Kidney (tissue), 14 donors: Measurements from ENCODE around the gene OR10H2. TPM values are rescaled to one million over a fixed set of nuclear protein-coding genes. Genes with fewer than 3 reads are reported as not detected.

Experiments used
- DNase-seq, 5 donors: peaks; one replicate each; pipeline ENCODE4 v3.0.0-alpha.2; 2013 to 2020
- FAIRE-seq: peaks from 2 replicates; lab custom pipeline; 2012; peaks lifted over from hg19 to GRCh38; lab: Jason Lieb, UNC
- H3K27ac ChIP-seq, 2 donors: one replicate each; pipeline ENCODE4 v1.7.0; 2013; ENCODE audit warnings: low read depth in 2 of 2, low read length in 2 of 2, inconsistent platforms in 1 of 2
- H3K27me3 ChIP-seq: one replicate; pipeline ENCODE4 v1.7.1; 2013; ENCODE audit warnings: low read length, inconsistent platforms; ENCODE audit not compliant: control insufficient read depth, insufficient read depth
- H3K36me3 ChIP-seq, 3 donors: one replicate each; pipeline versions ENCODE4 v1.7.0 to v1.7.1; 2013; ENCODE audit warnings: low read length in 3 of 3, control low read depth in 1 of 3, inconsistent platforms in 1 of 3; ENCODE audit not compliant: insufficient read depth in 3 of 3, control insufficient read depth in 2 of 3
- H3K4me1 ChIP-seq, 3 donors: one replicate each; pipeline versions ENCODE4 v1.7.0 to v1.7.1; 2013; ENCODE audit warnings: low read length in 3 of 3, inconsistent platforms in 1 of 3, low read depth in 1 of 3; ENCODE audit not compliant: control insufficient read depth in 2 of 3, insufficient read depth in 2 of 3
- H3K4me3 ChIP-seq, 3 donors: one replicate each; pipeline versions ENCODE4 v1.7.0 to v1.8.1; 2013; ENCODE audit warnings: low read length in 3 of 3, control low read depth in 1 of 3, inconsistent platforms in 1 of 3
- H3K9ac ChIP-seq, 3 donors: one replicate each; pipeline versions ENCODE4 v1.7.0 to v1.7.1; 2013; ENCODE audit warnings: low read length in 3 of 3, control low read depth in 1 of 3, inconsistent platforms in 1 of 3
- H3K9me3 ChIP-seq, 3 donors: one replicate each; pipeline versions ENCODE4 v1.7.0 to v1.7.1; 2013; ENCODE audit warnings: low read length in 3 of 3, control low read depth in 1 of 3, inconsistent platforms in 1 of 3; ENCODE audit not compliant: control insufficient read depth in 2 of 3, insufficient read depth in 1 of 3
- CTCF ChIP-seq: IDR thresholded peaks from 3 replicates; pipeline ENCODE4 v1.5.1; 2012; ENCODE audit warnings: mild to moderate bottlenecking, moderate library complexity, borderline replicate concordance; ENCODE audit not compliant: insufficient read depth; ENCODE audit errors: extremely low read depth
- intact Hi-C: fragments of 100-400 bp; cut with DNase I; formaldehyde crosslinking; loops from one replicate; pipeline ENCODE4 v1.11.1; 2022
- polyA plus RNA-seq: library from polyadenylated mRNA; stranded (reverse); fragments of 350-450 nt; fragmentation: Illumina TruSeq; extraction: RNeasy Lipid Tissue Mini Kit (QIAGEN cat#74804); gene quantifications from one replicate; pipeline ENCODE4 v1.2.3, GENCODE V29; 2014; ENCODE audit warnings: low read depth, low replicate concordance; ENCODE audit not compliant: insufficient read depth
- total RNA-seq: library from RNA; stranded (reverse); fragmentation: NEBNext Ultra II Directional; extraction: Animal tissue kit (Norgen Biotek cat#: 25700); gene quantifications from one replicate; pipeline ENCODE4 v1.2.1, GENCODE V29; 2021
- donor health status: control.
- donor health status: control.
- donor health status: control.
- donor health status: control.
- donor health status: control.
- donor health status: DM: yes; HTN: yes; CAD: no.
- donor health status: Normal renal cell carcinoma (clear cell type).

Gene OR10H2
- total and polyA plus RNA-seq, 2 donors from 2014 or later: not detected

GRCh38 chr19:15715642-15716041 lies 12.2 kb upstream of the OR10H2 start:
- Histone ChIP-seq H3K4me3 (no peak overlapping the region), H3K36me3 (no peaks in the 10 kb centered on the region), H3K9me3 (peaks cover 0 to 5% (median 3%) of the 10 kb centered on the region in 3 donors), H3K9ac (no peak overlapping the region), H3K4me1 (no peaks in the 10 kb centered on the region), H3K27me3 (no peaks in the 10 kb centered on the region), H3K27ac (no peak overlapping the region)
- DNase-seq (no peak), FAIRE-seq (no peak)
- intact Hi-C loops: no loop called here
- no peak for TF ChIP-seq CTCF

- TF ChIP-seq CTCF: no peak
- Histone ChIP-seq H3K9ac (no peak overlapping the region), H3K4me1 (no peaks in the 10 kb centered on the region), H3K9me3 (no peaks in the 10 kb centered on the region), H3K27ac (no peak overlapping the region), H3K36me3 (no peaks in the 10 kb centered on the region), H3K27me3 (no peaks in the 10 kb centered on the region), H3K4me3 (no peak overlapping the region)
- intact Hi-C loops: no loop called here
- DNase-seq (peak in 3 of 5 donors; percentile 2 to 15 (median 14)), FAIRE-seq (no peak)
These were observed 10.0 kb upstream of the OR10H2 start for GRCh38 chr19:15717809-15718208.

GRCh38 chr19:15721268-15721667 lies 6.6 kb upstream of the OR10H2 start:
- Histone ChIP-seq H3K27me3 (no peaks in the 10 kb centered on the region), H3K4me3 (no peak overlapping the region), H3K4me1 (no peaks in the 10 kb centered on the region), H3K36me3 (no peaks in the 10 kb centered on the region), H3K27ac (no peak overlapping the region), H3K9ac (no peak overlapping the region), H3K9me3 (no peaks in the 10 kb centered on the region)
- DNase-seq (no peak), FAIRE-seq (no peak)
- no peak for TF ChIP-seq CTCF
- intact Hi-C loops: no loop called here

GRCh38 chr19:15722956-15723355 lies 4.9 kb upstream of the OR10H2 start:
- H3K9me3 ChIP-seq: no peaks in the 10 kb centered on the region
- no peaks in the 10 kb centered on the region for H3K4me1 ChIP-seq
- no peak for FAIRE-seq
- intact Hi-C loops: no loop called here
- H3K27me3 ChIP-seq: no peaks in the 10 kb centered on the region
- no peak overlapping the region for H3K27ac ChIP-seq
- TF ChIP-seq CTCF: no peak
- no peak for DNase-seq
- no peak overlapping the region for H3K9ac ChIP-seq
- H3K4me3 ChIP-seq: no peak overlapping the region
- H3K36me3 ChIP-seq: no peaks in the 10 kb centered on the region
